PC-3 (cell line): ENCODE data around the gene COL5A2. TPM values are rescaled to one million over a fixed set of nuclear protein-coding genes. Genes with fewer than 3 reads are reported as not detected.

Experiments used
- ATAC-seq: fragments of 200-7000 bp; cut with Tn5 transposase; 2 replicates; pipeline ENCODE4 v1.9.1; 2020; ENCODE audit warnings: mild to moderate bottlenecking, moderate library complexity
- BruUV-seq: library from RNA; stranded (reverse); fragments of 400-500 nt; replicated peaks from 2 replicates; lab custom pipeline; 2021; lab: Mats Ljungman, UMichigan
- CTCF ChIA-PET: fragments of 300-600 bp; sonication (Branson Sonifier 250); formaldehyde crosslinking; loops from one replicate; lab custom pipeline; 2022; ENCODE audit warnings: antibody characterized with exemption; lab: Charles Lee
- POLR2A ChIA-PET: fragments of 300-600 bp; sonication (Branson Sonifier 250); formaldehyde crosslinking; loops from one replicate; lab custom pipeline; 2022; ENCODE audit warnings: antibody characterized with exemption; ENCODE audit not compliant: unreplicated experiment; lab: Charles Lee
- DNase-seq: peaks from one replicate; pipeline ENCODE4 v3.0.0-alpha.2; 2015
- H2AFZ ChIP-seq: fragments of 300-600 bp; sonication (generic); 2 replicates; pipeline ENCODE4 v1.6.0; 2016; ENCODE audit warnings: antibody characterized with exemption, low read length
- H3F3A ChIP-seq: fragments of 300-600 bp; sonication (generic); one replicate; pipeline ENCODE4 v1.6.0; 2017; ENCODE audit warnings: antibody characterized with exemption, low read length, control low read depth, mild to moderate bottlenecking; ENCODE audit not compliant: unreplicated experiment
- H3K27ac ChIP-seq: fragments of 300-600 bp; sonication (generic); 2 replicates; pipeline ENCODE4 v1.5.1; 2016; ENCODE audit warnings: mild to moderate bottlenecking, low read length
- H3K27me3 ChIP-seq: fragments of 300-600 bp; sonication (generic); 2 replicates; pipeline ENCODE4 v1.6.1; 2016; ENCODE audit warnings: low read length, mixed read lengths
- H3K36me3 ChIP-seq: fragments of 300-600 bp; sonication (generic); 2 replicates; pipeline ENCODE4 v1.6.1; 2016; ENCODE audit warnings: low read depth, mixed run types, low read length, mixed read lengths
- H3K4me1 ChIP-seq: fragments of 300-600 bp; sonication (generic); 2 replicates; pipeline ENCODE4 v1.5.1; 2016; ENCODE audit warnings: low read length; ENCODE audit not compliant: insufficient read depth
- H3K4me2 ChIP-seq: fragments of 300-600 bp; sonication (generic); 2 replicates; pipeline ENCODE4 v1.6.0; 2016; ENCODE audit warnings: low read length
- H3K4me3 ChIP-seq: fragments of 300-600 bp; sonication (generic); 2 replicates; pipeline ENCODE4 v1.5.1; 2016; ENCODE audit warnings: mild to moderate bottlenecking, low read length, mixed read lengths
- H3K79me2 ChIP-seq: fragments of 300-600 bp; sonication (generic); 2 replicates; pipeline ENCODE4 v1.6.1; 2017; ENCODE audit warnings: low read length, mixed read lengths
- H3K9ac ChIP-seq: fragments of 300-600 bp; sonication (generic); 2 replicates; pipeline ENCODE4 v1.6.0; 2016; ENCODE audit warnings: mild to moderate bottlenecking, low read length
- H3K9me2 ChIP-seq: fragments of 300-600 bp; sonication (generic); replicated peaks from 2 replicates; pipeline ENCODE4 v1.6.1; 2016; ENCODE audit warnings: mixed run types, low read length, mixed read lengths
- H3K9me3 ChIP-seq: fragments of 300-600 bp; sonication (generic); 2 replicates; pipeline ENCODE4 v1.6.1; 2016; ENCODE audit warnings: low read length, mixed read lengths
- H4K20me1 ChIP-seq: fragments of 300-600 bp; sonication (generic); 2 replicates; pipeline ENCODE4 v1.6.1; 2016; ENCODE audit warnings: low read length, mixed read lengths
- EZH2 ChIP-seq: fragments of 300-600 bp; sonication (generic); IDR thresholded peaks from one replicate; pipeline ENCODE4 v1.6.1; 2017; ENCODE audit warnings: antibody characterized with exemption, mild to moderate bottlenecking, low read length; ENCODE audit not compliant: unreplicated experiment
- EZH2phosphoT487 ChIP-seq: fragments of 300-600 bp; sonication (generic); IDR thresholded peaks from 2 replicates; pipeline ENCODE4 v1.6.1; 2018; ENCODE audit warnings: mild to moderate bottlenecking, antibody characterized with exemption, low read length, borderline replicate concordance
- intact Hi-C: fragments of 100-400 bp; cut with micrococcal nuclease; formaldehyde crosslinking; loops from 2 replicates; pipeline ENCODE4 v1.9.0; 2023
- total RNA-seq: library from RNA; depleted of rRNA; stranded (reverse); fragments of >200 nt; gene quantifications from 2 replicates; pipeline ENCODE4 v1.2.3, GENCODE V29; 2014
- TF ChIP-seq, protein P1 (sequence below): fragments of 300-600 bp; sonication (generic); conservative IDR thresholded peaks from 2 replicates; pipeline ENCODE4 v1.5.1; 2017; ENCODE audit warnings: antibody characterized with exemption, low read depth, mild to moderate bottlenecking, low read length

Gene COL5A2
- total RNA-seq, 1 experiment from 2014 or later, result 56.2 TPM

DNA sequence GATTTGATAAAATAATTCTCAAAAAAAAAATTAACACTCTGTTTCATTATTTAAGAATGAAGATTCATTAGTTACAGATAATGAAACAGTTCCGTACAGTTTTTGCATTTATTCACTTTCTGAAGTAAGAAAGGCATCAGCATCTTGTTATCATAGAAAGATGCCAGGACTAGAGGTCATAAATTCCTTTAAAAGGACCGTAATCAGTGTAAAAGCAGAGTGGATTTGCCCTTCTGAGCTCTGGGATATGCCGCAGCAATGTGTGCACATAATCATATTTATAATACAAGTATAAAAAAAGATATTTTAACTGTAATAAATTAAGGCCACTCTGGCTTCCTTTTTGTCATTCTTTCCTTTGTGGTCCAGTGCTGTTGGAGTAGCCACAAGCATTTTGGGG is 37.5 kb upstream of the COL5A2 start:
- H3F3A ChIP-seq, result peaks cover 2% of the 10 kb centered on the region
- H3K36me3 ChIP-seq, result 0 out of 2 replicates have a peak, but pooled peaks cover 6% of the 10 kb centered on the region
- no peak overlapping the region for H3K4me3 ChIP-seq
- no peaks in the 10 kb centered on the region for H3K9me3 ChIP-seq
- no peak for DNase-seq
- no peak overlapping the region for H3K27ac ChIP-seq
- intact Hi-C loops, result no loop called here
- H3K27me3 ChIP-seq, result no peaks in the 10 kb centered on the region
- no TSS peak for BruUV-seq
- H2AFZ ChIP-seq, result no peak overlapping the region
- ATAC-seq, result no peak
- TF ChIP-seq EZH2phosphoT487, result no peak
- TF ChIP-seq, protein P1, sequence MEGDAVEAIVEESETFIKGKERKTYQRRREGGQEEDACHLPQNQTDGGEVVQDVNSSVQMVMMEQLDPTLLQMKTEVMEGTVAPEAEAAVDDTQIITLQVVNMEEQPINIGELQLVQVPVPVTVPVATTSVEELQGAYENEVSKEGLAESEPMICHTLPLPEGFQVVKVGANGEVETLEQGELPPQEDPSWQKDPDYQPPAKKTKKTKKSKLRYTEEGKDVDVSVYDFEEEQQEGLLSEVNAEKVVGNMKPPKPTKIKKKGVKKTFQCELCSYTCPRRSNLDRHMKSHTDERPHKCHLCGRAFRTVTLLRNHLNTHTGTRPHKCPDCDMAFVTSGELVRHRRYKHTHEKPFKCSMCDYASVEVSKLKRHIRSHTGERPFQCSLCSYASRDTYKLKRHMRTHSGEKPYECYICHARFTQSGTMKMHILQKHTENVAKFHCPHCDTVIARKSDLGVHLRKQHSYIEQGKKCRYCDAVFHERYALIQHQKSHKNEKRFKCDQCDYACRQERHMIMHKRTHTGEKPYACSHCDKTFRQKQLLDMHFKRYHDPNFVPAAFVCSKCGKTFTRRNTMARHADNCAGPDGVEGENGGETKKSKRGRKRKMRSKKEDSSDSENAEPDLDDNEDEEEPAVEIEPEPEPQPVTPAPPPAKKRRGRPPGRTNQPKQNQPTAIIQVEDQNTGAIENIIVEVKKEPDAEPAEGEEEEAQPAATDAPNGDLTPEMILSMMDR, result no peak
- no peak for TF ChIP-seq EZH2
- ChIA-PET POLR2A (no interaction called here), CTCF (no interaction called here)
- peaks cover 45% of the 10 kb centered on the region for H3K4me1 ChIP-seq
- H3K79me2 ChIP-seq, result peaks cover 79% of the 10 kb centered on the region
- no peaks in the 10 kb centered on the region for H3K9me2 ChIP-seq
- no peak overlapping the region for H3K9ac ChIP-seq
- no peak overlapping the region for H3K4me2 ChIP-seq
- H4K20me1 ChIP-seq, result no peaks in the 10 kb centered on the region

DNA sequence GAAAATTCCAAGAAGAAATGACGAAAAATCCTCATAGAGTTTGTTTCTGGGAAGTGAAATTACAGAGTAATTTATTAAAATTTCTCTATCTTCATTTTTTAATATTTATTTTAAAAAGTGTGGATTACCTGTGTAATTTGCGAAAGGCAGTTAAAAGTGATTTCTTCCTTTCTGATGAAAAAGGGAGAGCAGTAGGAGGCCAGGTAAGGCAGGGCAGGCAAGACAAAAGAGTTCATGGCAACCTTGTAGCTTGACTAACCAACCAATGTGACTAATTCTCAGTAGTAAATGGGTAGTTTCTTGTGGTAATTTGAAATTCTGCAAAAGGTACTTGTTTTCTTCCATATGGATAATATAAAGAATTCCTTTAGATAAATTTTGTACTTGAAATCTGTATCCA is 34.9 kb upstream of the COL5A2 start:
- Histone ChIP-seq H3K4me2 (no peak overlapping the region), H3K4me1 (peaks cover 48% of the 10 kb centered on the region), H3K4me3 (no peak overlapping the region), H4K20me1 (no peaks in the 10 kb centered on the region), H3K9me2 (no peaks in the 10 kb centered on the region), H3K36me3 (0 out of 2 replicates have a peak, but pooled peaks cover 6% of the 10 kb centered on the region), H3K9ac (no peak overlapping the region), H3K27ac (no peak overlapping the region), H3K9me3 (no peaks in the 10 kb centered on the region), H3K79me2 (peaks cover 69% of the 10 kb centered on the region), H2AFZ (no peak overlapping the region), H3F3A (no peaks in the 10 kb centered on the region), H3K27me3 (no peaks in the 10 kb centered on the region)
- POLR2A ChIA-PET, result no interaction called here
- no peak for ATAC-seq
- intact Hi-C loops, result no loop called here
- TF ChIP-seq EZH2phosphoT487 (no peak), EZH2 (no peak)
- TF ChIP-seq, protein P1, result no peak
- BruUV-seq, result no TSS peak
- no peak for DNase-seq
- CTCF ChIA-PET, result no interaction called here

DNA sequence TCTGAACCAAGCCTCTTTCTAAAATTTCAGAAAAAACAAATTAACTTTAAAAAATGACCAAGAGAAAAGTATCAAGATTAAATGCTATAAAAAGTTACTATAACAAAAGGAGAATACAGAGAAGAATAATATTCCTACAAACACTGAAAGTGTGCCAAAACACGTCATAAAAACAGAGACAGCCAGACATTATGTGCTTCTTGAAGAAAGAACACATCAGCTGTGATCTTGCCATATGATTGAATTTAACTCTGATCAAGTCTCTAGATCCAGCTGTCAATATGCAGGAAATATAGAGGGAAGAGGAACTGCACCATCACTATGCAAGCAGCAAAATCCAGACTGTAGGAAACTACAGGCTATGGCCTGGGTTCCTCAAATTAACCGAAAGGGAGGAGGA is 33.7 kb upstream of the COL5A2 start:
- no TSS peak for BruUV-seq
- H2AFZ ChIP-seq, result no peak overlapping the region
- no peak overlapping the region for H3K4me2 ChIP-seq
- POLR2A ChIA-PET, result no interaction called here
- CTCF ChIA-PET, result no interaction called here
- no peak overlapping the region for H3K27ac ChIP-seq
- no peaks in the 10 kb centered on the region for H3K9me3 ChIP-seq
- no peaks in the 10 kb centered on the region for H3F3A ChIP-seq
- H3K79me2 ChIP-seq, result peaks cover 69% of the 10 kb centered on the region
- H3K4me3 ChIP-seq, result no peak overlapping the region
- no peak for DNase-seq
- no peaks in the 10 kb centered on the region for H3K9me2 ChIP-seq
- no peaks in the 10 kb centered on the region for H4K20me1 ChIP-seq
- no peak overlapping the region for H3K9ac ChIP-seq
- H3K27me3 ChIP-seq, result no peaks in the 10 kb centered on the region
- no peak for ATAC-seq
- H3K36me3 ChIP-seq, result peaks cover 11% of the 10 kb centered on the region; the same call in 1 of the 2 replicates
- intact Hi-C loops, result no loop called here
- H3K4me1 ChIP-seq, result peaks cover 53% of the 10 kb centered on the region
- no peak for TF ChIP-seq EZH2phosphoT487
- no peak for TF ChIP-seq EZH2
- TF ChIP-seq, protein P1, result no peak
